Upper lobe of left lung (tissue), 6 donors: ENCODE results near the gene PIGO. TPM values are rescaled to one million over a fixed set of nuclear protein-coding genes. Genes with fewer than 3 reads are reported as not detected.

Experiments used
- ATAC-seq, 2 donors: fragments of 200-7000 bp; cut with Tn5 transposase; one replicate each; pipeline ENCODE4 v1.9.1; 2022; ENCODE audit warnings: mild to moderate bottlenecking in 2 of 2, moderate library complexity in 2 of 2; ENCODE audit not compliant: low FRiP score in 2 of 2
- DNase-seq, 2 donors: peaks; one replicate each; pipeline ENCODE4 v3.0.0-alpha.2; 2019 to 2020
- H3K27ac ChIP-seq, 4 donors: fragments of 200-600 bp; sonication (generic); one replicate each; pipeline ENCODE4 v1.5.1; 2016 to 2019
- H3K27me3 ChIP-seq, 4 donors: fragments of 200-600 bp; sonication (generic); one replicate each; pipeline ENCODE4 v1.5.1; 2017 to 2019
- H3K36me3 ChIP-seq, 4 donors: fragments of 200-600 bp; sonication (generic); one replicate each; pipeline ENCODE4 v1.5.1; 2016 to 2019
- H3K4me1 ChIP-seq, 4 donors: fragments of 200-600 bp; sonication (generic); one replicate each; pipeline ENCODE4 v1.5.1; 2018 to 2019
- H3K4me3 ChIP-seq, 4 donors: fragments of 200-600 bp; sonication (generic); one replicate each; pipeline ENCODE4 v1.5.1; 2017 to 2019; ENCODE audit warnings: mild to moderate bottlenecking in 2 of 4, moderate library complexity in 1 of 4
- H3K9me3 ChIP-seq, 4 donors: fragments of 200-600 bp; sonication (generic); one replicate each; pipeline ENCODE4 v1.5.1; 2018 to 2019
- CTCF ChIP-seq, 6 experiments: fragments of 450-650 bp in 4 of 6; fragments of 200-600 bp in 2 of 6; sonication (generic) in 2 of 6; IDR thresholded peaks; one replicate each; pipeline ENCODE4 v1.5.1; 2016 to 2019; ENCODE audit warnings: antibody characterized with exemption in 6 of 6
- EP300 ChIP-seq, 4 donors: sonication (generic); formaldehyde crosslinking; IDR thresholded peaks; one replicate each; pipeline ENCODE4 v1.5.1; 2017; ENCODE audit warnings: antibody characterized with exemption in 4 of 4, control low read depth in 2 of 4
- POLR2A ChIP-seq, 4 donors: fragments of 450-650 bp; IDR thresholded peaks; one replicate each; pipeline ENCODE4 v1.5.1; 2016 to 2017; ENCODE audit warnings: antibody characterized with exemption in 4 of 4, mild to moderate bottlenecking in 2 of 4
- POLR2AphosphoS5 ChIP-seq, 2 donors: sonication (generic); formaldehyde crosslinking; IDR thresholded peaks; one replicate each; pipeline ENCODE4 v1.5.1; 2017; ENCODE audit warnings: antibody characterized with exemption in 2 of 2
- WGBS, 2 donors: methylation state at CpG; one replicate each; pipeline ENCODE4 v1.1.5; 2017 to 2018; 5-methylcytosine and 5-hydroxymethylcytosine counted together
- total RNA-seq, 6 donors: library from RNA; depleted of rRNA in 4 of 6; stranded (reverse); fragments of >200 nt in 4 of 6; gene quantifications; one replicate each; pipeline versions ENCODE4 v1.1.0 to v1.2.1, GENCODE V29; 2016 to 2021
- donor health status: DM: no; HTN: no; CAD: no; lungs with moderate emphysema.
- donor health status: DM: no; HTN: yes; CAD: no; lungs with severe emphysema.

The PIGO gene
- total RNA-seq, 6 donors from 2014 or later, result 11.5 to 29.0 (median 19.1) TPM

GRCh38 chr9:35135988-35136387, 39.6 kb upstream of the PIGO start:
- H3K4me3 ChIP-seq, result no peak overlapping the region
- H3K4me1 ChIP-seq, result no peaks in the 10 kb centered on the region
- no peak overlapping the region for H3K27ac ChIP-seq
- 88 to 89% methylated on average over 7 of the region's 7 CpGs for WGBS, 2 donors
- DNase-seq (no peak), ATAC-seq (no peak)
- TF ChIP-seq POLR2AphosphoS5 (IDR thresholded peaks at IDR 0.05) (no peak), EP300 (IDR thresholded peaks at IDR 0.05) (no peak), POLR2A (IDR thresholded peaks at IDR 0.05) (no peak), CTCF (IDR thresholded peaks at IDR 0.05) (no peak)
- peaks cover 0 to 4% (median 2%) of the 10 kb centered on the region in 4 donors for H3K9me3 ChIP-seq
- no peaks in the 10 kb centered on the region for H3K27me3 ChIP-seq
- H3K36me3 ChIP-seq, result no peaks in the 10 kb centered on the region

GRCh38 chr9:35134920-35135319, 38.5 kb upstream of the PIGO start:
- no peak overlapping the region for H3K27ac ChIP-seq
- H3K36me3 ChIP-seq, result no peaks in the 10 kb centered on the region
- no peaks in the 10 kb centered on the region for H3K4me1 ChIP-seq
- no peak for DNase-seq
- H3K9me3 ChIP-seq, result no peaks in the 10 kb centered on the region
- no peak for ATAC-seq
- no peaks in the 10 kb centered on the region for H3K27me3 ChIP-seq
- 86 to 89% methylated on average over 6 of the region's 6 CpGs for WGBS, 2 donors
- H3K4me3 ChIP-seq, result no peak overlapping the region
- TF ChIP-seq POLR2AphosphoS5 (IDR thresholded peaks at IDR 0.05) (no peak), CTCF (IDR thresholded peaks at IDR 0.05) (no peak), EP300 (IDR thresholded peaks at IDR 0.05) (no peak), POLR2A (IDR thresholded peaks at IDR 0.05) (no peak)

- H3K4me3 ChIP-seq, result peak overlapping the region in 3 of 4 donors; percentile 59 to 81 (median 69)
- peak; percentile 60 to 96 for DNase-seq
- H3K4me1 ChIP-seq, result peaks cover 36 to 48% (median 42%) of the 10 kb centered on the region in 4 donors
- H3K36me3 ChIP-seq, result no peaks in the 10 kb centered on the region
- no peaks in the 10 kb centered on the region for H3K9me3 ChIP-seq
- H3K27ac ChIP-seq, result peak overlapping the region; percentile 46 to 95 (median 80)
- 29% methylated on average over 29 to 30 of the region's 30 CpGs for WGBS, 2 donors
- ATAC-seq, result peak; percentile 86 to 94
- TF ChIP-seq EP300 (IDR thresholded peaks at IDR 0.05) (no peak), CTCF (IDR thresholded peaks at IDR 0.05) (peak; percentile 83 to 93 (median 91))
- H3K27me3 ChIP-seq, result no peaks in the 10 kb centered on the region
Observed at GRCh38 chr9:35116898-35117551, 20.6 kb upstream of the PIGO start.

GRCh38 chr9:35116539-35116897, 20.1 kb upstream of the PIGO start:
- no peaks in the 10 kb centered on the region for H3K9me3 ChIP-seq
- peak overlapping the region; percentile 43 to 81 (median 64) for H3K4me3 ChIP-seq
- DNase-seq, result no peak
- 0% methylated on average over 12 of the region's 12 CpGs for WGBS, 2 donors
- no peak for ATAC-seq
- TF ChIP-seq POLR2A (IDR thresholded peaks at IDR 0.05), result no peak
- no peak for TF ChIP-seq CTCF (IDR thresholded peaks at IDR 0.05)
- no peak for TF ChIP-seq POLR2AphosphoS5 (IDR thresholded peaks at IDR 0.05)
- TF ChIP-seq EP300 (IDR thresholded peaks at IDR 0.05), result no peak
- no peaks in the 10 kb centered on the region for H3K36me3 ChIP-seq
- H3K27me3 ChIP-seq, result no peaks in the 10 kb centered on the region
- peaks cover 40 to 53% (median 46%) of the 10 kb centered on the region in 4 donors for H3K4me1 ChIP-seq
- peak overlapping the region; percentile 88 to 98 (median 94) for H3K27ac ChIP-seq
